DMS79 treated with DMSO at 0.1 percent for 48 hours (cell line): ENCODE measurements around the gene ZFR2.
"Not testable (repeated sequence)": the region's sequence is repeated elsewhere in the genome, so short reads cannot be mapped to it uniquely, and the experiment has no call there.

Experiments used
- DNase-seq: peaks from one replicate; lab custom pipeline; 2025; lab: John Stamatoyannopoulos, UW

ZFR2 gene

GRCh38 chr19:3770136-3770999 is 98.5 kb downstream of the ZFR2 start:
- DNase-seq = no peak

- DNase-seq = no peak
These were observed 99.3 kb downstream of the ZFR2 start for GRCh38 chr19:3769494-3769893.

DNA sequence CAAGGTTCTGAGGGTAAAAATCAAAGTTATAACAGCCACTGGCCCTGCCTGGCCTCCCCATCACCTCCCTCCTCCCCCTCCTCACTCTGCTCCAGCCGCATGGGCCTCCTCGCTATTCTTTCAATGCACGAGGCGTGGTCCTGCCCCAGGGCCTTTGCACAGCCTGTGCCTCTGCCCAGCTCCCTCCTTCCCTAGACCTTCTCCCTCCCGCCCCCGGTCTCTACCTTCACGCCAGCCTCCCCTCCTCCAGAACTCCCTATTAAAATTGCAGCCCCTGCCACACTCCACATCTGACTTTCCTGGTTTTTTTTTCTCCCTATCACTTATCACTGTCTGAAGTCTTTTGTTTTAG is 100.1 kb downstream of the ZFR2 start:
- no peak for DNase-seq

DNA sequence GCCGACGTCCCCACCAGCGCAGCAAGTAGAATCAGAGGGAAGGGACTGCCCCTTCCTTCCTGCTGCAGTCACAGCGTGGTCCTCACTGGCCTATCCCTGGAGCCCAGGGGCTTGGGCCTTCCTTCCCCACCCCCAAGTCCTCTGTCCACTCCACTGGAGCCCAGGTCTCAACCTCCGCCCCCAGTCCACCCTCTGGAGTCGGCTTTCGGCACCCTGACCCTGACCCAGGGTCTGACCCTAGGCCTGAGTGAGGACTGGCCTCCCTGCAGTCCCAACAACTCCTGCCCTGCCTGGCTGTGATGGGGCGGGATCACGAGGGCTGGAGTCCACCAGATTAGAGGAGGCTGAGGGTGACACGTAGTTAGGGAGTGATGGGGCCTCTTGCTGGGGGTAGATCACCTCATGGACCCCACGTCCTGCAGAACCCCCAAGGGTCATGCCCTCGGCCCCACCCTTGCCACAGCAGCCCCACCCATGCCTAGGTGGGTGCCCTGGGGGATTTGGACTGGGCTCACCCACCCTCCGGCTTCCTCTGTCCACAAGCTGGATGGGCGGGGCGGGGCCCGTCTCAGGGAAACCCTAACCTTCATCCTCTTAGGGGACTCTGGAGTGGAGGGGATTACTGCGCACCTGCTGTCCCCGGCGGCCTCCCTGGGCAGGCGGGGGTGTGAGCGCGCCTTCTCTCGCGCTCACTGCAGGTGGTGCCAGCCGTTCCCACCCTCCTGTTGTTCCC is 100.7 kb downstream of the ZFR2 start:
- DNase-seq = no peak

- no peak for DNase-seq
These were observed 101.8 kb downstream of the ZFR2 start for GRCh38 chr19:3767050-3767449.

DNA sequence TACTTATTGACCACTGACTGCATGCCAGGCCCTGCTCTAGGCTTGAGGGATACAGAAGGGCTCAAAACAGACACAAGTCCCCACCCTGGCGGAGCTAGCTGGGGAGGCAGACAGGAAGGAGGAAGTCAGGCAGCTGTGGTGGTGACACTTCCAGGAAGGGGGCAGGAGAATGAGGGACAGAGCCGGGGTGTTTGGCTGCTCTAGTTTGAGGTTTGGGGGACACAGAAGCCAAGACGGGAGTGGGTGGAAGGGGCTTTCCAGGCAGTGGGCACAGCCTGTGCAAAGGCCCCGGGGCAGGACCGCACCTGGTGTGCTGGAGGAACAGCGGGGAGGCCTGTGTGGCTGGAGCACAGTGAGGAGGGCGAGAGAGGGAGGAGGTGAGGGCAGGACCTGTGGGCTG is 102.3 kb downstream of the ZFR2 start:
- DNase-seq = no peak

DNA sequence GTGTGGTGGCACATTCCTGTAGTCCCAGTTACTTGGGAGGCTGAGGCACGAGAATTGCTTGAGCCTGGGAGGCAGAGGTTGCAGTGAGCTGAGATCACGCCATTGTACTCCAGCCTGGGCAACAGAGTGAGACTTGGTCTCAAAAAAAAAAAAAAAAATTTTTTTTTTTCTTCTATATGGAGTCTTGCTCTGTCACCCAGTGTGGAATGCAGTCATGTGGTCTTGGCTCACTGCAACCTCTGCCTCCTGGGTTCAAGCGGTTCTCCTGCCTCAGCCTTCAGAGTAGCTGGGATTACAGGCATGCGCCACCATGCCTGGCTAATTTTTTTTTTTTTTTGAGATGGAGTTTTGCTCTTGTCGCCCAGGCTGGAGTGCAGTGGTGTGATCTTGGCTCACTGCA is 103.1 kb downstream of the ZFR2 start:
- not testable (repeated sequence) for DNase-seq

DNA sequence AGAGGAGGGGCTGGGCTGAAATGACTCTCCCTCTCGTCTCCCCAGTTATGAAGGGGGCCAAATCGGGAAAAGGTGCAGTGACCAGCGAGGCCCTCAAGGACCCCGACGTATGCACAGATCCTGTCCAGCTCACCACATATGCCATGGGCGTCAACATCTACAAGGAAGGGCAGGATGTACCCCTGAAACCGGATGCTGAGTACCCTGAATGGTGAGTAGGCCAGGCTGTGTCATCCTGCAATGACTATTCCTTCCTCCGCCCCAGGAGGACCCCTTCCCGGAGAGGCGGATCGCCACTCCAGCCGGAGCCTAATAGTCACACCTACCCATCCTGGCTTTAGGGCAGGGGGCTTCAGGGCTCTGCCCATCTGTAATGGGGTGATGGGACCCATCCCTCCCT is 103.7 kb downstream of the ZFR2 start:
- no peak for DNase-seq

GRCh38 chr19:3762501-3763459 is 106.1 kb downstream of the ZFR2 start, which contains the start of gene MRPL54:
Gene MRPL54, plus strand, starts transcription at chr19:3762682. Its CDS starts 19 bp downstream, at chr19:3762701.
- peak; percentile 96 for DNase-seq

GRCh38 chr19:3762130-3762473 is 106.7 kb downstream of the ZFR2 start:
- no peak for DNase-seq

GRCh38 chr19:3761382-3762129 is 107.3 kb downstream of the ZFR2 start, which contains the start of gene APBA3:
Gene APBA3, minus strand, starts transcription at chr19:3761692. Its CDS starts 1,428 bp downstream, at chr19:3760264.
- peak; percentile 88 for DNase-seq

DNA sequence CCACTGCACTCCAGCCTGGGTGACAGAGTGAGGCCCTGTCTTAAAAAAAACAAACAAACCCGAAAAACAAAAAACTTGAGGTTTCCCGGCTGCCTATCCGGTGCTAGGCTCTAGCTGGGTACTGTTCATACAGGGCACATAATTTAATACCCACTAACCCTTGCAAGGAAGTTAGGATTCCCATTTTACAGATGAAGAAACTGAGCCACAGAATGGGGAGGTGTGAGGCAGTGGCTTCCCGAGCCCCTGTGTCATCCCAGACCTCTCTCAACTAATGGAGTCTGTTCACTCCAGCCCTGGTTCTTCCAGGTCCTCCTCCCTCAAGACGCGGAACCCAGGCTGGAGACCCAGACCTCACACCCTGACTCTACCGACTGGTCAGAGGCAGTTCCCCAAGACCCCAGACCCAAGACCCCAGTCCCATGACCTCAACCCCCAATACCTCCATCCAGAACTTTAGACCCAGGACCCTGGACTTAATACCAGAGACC is 107.9 kb downstream of the ZFR2 start:
- DNase-seq = no peak

DNA sequence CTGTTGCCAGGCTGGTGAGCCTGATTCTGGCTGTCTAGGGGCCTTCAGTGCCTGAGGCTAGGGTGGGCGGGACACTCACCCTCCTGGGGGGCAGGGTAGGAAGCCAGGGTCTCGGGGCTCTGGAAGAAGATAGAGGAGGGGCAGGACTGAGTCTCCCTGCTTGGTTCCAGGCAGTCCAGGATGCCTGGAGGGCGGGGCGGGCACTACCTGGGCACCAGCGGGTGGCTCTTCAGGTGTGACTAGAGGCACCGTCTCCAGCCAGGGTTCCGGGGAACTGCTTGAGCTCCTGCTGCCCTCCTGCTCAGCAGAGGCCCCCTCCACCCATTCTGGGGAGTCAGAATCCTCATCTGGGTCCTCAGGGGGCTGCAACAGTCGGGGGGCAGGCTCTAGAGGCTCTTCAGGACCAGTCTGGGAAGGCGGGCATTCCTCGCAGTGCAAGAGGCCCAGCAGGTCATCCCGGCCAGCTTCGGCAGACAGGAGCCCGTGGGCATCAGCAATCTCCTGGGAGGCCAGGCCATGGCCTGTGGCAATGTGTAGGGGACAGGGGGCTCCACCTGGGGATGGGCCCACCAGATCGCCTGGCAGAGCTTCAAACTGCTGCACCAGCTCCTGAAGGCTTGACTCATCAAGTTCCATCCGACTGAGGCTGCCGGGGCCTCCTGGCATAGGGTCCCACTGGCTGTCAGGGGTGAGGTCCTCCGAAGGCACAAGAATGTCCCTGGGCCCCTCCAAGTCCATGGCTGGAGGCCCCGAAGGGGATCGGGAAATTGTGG is 109.2 kb downstream of the ZFR2 start:
- DNase-seq = no peak

DNA sequence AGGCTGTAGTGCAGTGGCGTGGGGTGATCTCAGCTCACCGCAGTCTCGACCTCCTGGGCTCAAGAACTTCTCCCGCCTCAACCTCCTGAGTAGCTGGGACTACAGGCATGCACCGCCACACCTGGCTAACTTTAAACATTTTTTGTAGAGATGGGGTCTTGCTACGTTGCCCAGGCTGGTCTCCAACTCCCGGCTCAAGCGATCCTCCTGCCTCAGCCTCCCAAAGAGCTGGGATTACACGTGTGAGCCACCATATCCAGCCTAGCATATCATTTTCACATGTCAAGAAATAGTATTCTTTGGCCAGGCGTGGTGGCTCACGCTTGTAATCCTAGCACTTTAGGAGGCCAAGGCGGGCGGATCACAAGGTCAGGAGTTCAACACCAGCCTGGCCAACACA is 110.5 kb downstream of the ZFR2 start:
- DNase-seq = not testable (repeated sequence)

GRCh38 chr19:3757705-3758104 is 111.1 kb downstream of the ZFR2 start:
- DNase-seq = not testable (repeated sequence)
